Esophagus (tissue), 2 donors: ENCODE results near the gene APC2. TPM values are rescaled to one million over a fixed set of nuclear protein-coding genes. Genes with fewer than 3 reads are reported as not detected.

Source experiments
- H3K27ac ChIP-seq, 2 donors: one replicate each; pipeline ENCODE4 v1.5.1; 2013; ENCODE audit warnings: low read depth in 2 of 2, mild to moderate bottlenecking in 2 of 2, inconsistent platforms in 1 of 2, low read length in 1 of 2, moderate library complexity in 1 of 2
- H3K27me3 ChIP-seq, 2 donors: one replicate each; pipeline ENCODE4 v1.6.1; 2013; ENCODE audit warnings: low read length in 2 of 2, control low read depth in 1 of 2, mild to moderate bottlenecking in 1 of 2; ENCODE audit not compliant: insufficient read depth in 2 of 2, control insufficient read depth in 1 of 2
- H3K36me3 ChIP-seq, 2 donors: one replicate each; pipeline ENCODE4 v1.6.1; 2013; ENCODE audit warnings: low read length in 1 of 2; ENCODE audit not compliant: control insufficient read depth in 2 of 2, insufficient read depth in 2 of 2
- H3K4me1 ChIP-seq, 2 donors: one replicate each; pipeline ENCODE4 v1.6.1; 2013; ENCODE audit warnings: low read length in 1 of 2; ENCODE audit not compliant: control insufficient read depth in 2 of 2, insufficient read depth in 2 of 2
- H3K4me3 ChIP-seq, 2 donors: one replicate each; pipeline ENCODE4 v1.5.1; 2013; ENCODE audit warnings: low read length in 2 of 2, mild to moderate bottlenecking in 2 of 2, low read depth in 1 of 2, moderate library complexity in 1 of 2
- H3K9me3 ChIP-seq, 2 donors: one replicate each; pipeline ENCODE4 v1.6.1; 2013; ENCODE audit warnings: mild to moderate bottlenecking in 2 of 2, low read depth in 1 of 2, low read length in 1 of 2, moderate library complexity in 1 of 2; ENCODE audit not compliant: control insufficient read depth in 2 of 2, insufficient read depth in 1 of 2
- WGBS, 2 donors: extraction: QIAGEN DNeasy Blood & Tissue Kit; methylation state at CpG; one replicate each; pipeline ENCODE4 v1.1.7; 2013; 5-methylcytosine and 5-hydroxymethylcytosine counted together
- polyA plus RNA-seq, 2 donors: library from polyadenylated mRNA; stranded (reverse); fragments of 200-250 nt; gene quantifications; one replicate each; pipeline ENCODE4 v1.2.3, GENCODE V29; 2013
- donor health status: healthy with polysubstance abuse.
- donor health status: Bipolar disorder and iron deficiency.

The APC2 gene
- polyA plus RNA-seq, 2 donors, result 0.02 to 0.10 TPM

DNA sequence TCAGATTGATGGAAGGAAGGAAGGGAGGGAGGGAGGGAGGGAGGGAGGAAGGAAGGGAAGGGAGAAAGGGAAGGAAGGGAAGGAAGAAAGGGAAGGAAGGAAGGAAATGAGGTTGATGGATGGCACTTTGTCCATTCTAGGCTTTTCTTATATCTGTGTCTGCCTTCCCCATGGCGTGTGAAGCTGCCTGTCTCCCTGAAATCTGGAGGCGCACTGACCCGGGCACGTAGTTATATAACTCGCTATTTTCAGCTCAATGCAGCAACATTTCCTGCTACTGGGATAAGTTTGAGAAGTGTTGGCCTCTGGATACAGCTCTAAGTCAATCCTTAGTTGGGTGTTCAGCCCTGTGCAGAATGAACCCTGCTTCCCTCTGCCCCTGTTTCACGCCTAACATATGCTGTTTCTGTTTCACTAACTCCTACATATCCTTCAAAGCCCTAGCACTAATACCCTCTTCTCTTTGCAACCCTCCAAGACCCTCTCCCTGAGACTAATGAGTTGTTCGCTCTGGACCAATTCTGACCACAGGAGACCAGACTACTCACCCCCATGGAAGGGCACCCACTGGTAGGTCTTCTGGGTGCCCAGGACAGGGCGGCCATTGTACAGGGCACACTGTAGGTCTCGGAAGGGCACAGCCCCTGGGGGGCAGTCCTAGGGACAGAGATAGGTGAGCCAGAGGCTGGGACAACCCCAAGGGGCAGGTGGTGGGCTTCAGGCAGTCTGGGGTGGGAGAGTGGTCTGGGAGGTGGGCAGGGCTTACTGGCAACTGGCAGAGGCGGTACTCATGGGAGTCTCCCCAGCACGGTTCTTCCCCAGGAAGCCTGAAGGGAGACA is 59.9 kb downstream of the APC2 start:
- Histone ChIP-seq H3K27me3 (no peaks in the 10 kb centered on the region), H3K27ac (peak overlapping the region; percentile 71 to 79), H3K4me3 (no peak overlapping the region)

DNA sequence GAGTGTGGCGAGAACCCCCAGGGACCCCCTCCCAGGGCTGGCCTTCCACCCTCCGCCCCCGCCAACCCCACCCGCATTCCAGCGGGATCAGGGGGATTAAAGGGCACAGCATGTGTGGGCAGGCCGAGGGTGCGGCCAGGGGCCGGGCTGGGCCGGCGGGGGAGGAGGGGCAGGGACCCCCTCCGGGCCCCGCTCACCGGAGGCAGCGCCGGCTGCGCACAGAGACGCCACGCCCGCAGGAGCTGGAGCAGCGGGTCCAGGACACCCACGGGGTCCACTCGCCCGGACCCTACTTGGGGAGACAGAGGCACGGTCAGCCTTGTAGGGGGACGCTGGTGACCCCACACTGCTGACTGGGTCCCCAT is 60.5 kb downstream of the APC2 start:
- no peaks in the 10 kb centered on the region for H3K36me3 ChIP-seq
- H3K9me3 ChIP-seq, result no peaks in the 10 kb centered on the region
- no peaks in the 10 kb centered on the region for H3K27me3 ChIP-seq
- peak overlapping the region in 1 of 2 donors; percentile 7 for H3K4me3 ChIP-seq
- H3K4me1 ChIP-seq, result peaks cover 5 to 24% of the 10 kb centered on the region in 2 donors
- 19 to 22% methylated on average over 17 to 25 of the region's 25 CpGs for WGBS, 2 donors
- H3K27ac ChIP-seq, result peak overlapping the region; percentile 71 to 79

More for the DNA sequence above, 59.9 kb downstream of the APC2 start:
- Histone ChIP-seq H3K36me3 (no peaks in the 10 kb centered on the region), H3K4me1 (peaks cover 5 to 24% of the 10 kb centered on the region in 2 donors), H3K9me3 (no peaks in the 10 kb centered on the region)
- 39 to 46% methylated on average over 11 of the region's 11 CpGs for WGBS, 2 donors

DNA sequence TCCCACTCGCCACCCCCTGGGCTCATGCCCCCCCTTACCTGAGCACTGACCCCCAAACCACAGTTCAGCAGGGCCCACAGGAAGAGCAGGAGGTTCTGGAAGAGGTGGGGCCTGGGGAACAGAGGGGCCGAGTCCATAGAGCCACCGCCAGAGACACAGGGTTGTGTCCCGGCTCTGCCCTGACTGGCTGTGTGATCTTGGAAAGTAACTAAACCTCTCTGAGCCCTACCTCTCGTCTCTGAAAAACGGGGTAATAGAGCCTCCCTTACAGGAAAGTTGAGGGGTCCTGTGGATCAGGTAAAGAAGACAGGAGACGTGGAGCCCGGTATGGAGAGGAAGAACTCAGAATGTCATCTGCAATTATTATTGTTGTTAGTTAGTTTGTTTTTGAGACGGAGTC is 60.9 kb downstream of the APC2 start:
- 33% methylated on average over 9 of the region's 9 CpGs for whole genome bisulfite sequencing, 2 donors
- Histone ChIP-seq H3K9me3 (no peaks in the 10 kb centered on the region), H3K4me3 (peak overlapping the region in 1 of 2 donors; percentile 7), H3K27me3 (no peaks in the 10 kb centered on the region), H3K36me3 (no peaks in the 10 kb centered on the region), H3K27ac (peak overlapping the region; percentile 59 to 71), H3K4me1 (peaks cover 5 to 24% of the 10 kb centered on the region in 2 donors)

DNA sequence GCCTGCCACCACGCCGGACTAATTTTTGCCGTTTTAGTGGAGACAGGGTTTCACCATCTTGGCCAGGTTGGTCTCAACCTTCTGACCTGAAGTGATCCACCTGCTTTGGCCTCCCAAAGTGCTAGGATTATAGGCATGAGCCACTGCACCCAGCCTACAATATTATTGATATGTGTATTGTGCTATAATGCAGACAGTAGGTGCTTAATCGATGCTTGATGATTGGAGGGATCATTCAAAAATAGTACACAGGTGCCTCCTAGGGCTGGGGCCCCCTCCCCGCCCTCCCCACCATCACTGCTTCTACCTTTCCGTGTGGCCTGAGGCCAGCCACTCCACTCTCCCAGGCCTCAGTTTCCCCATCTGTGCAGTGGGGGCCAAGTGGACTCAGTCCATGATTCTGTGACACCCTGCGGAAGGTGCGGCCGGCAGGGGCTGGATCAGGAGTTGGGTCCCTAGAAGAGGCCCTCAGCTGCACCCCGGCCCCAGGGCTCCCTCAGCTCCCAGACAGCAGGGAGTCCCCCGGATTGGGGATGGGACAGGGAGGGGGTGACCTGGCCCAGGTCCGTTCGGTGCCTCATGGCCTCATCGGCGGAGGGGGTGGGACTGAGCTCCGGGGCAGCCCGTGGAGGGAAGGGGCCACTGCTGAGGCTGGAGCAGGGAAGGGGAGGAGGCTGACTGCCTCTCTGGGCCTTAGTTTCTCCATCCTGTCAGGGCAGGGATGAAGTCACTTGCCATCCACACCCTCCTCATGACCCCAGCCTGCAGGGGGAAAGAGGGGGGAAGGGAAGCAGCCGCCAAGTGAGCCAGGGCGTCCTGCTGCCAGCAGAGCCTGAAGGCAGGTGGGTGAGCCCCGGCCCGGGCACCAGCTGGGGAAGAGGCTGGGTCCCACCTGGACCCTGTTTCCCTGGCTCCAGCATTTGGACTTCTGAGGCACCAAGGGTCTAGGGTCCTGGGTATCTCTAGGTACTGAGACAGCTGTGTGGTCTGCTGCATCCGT is 61.7 kb downstream of the APC2 start:
- H3K27me3 ChIP-seq, result no peaks in the 10 kb centered on the region
- 37 to 50% methylated on average over 22 of the region's 22 CpGs for WGBS, 2 donors
- H3K27ac ChIP-seq, result peak overlapping the region; percentile 3 to 59
- peaks cover 5 to 24% of the 10 kb centered on the region in 2 donors for H3K4me1 ChIP-seq
- H3K36me3 ChIP-seq, result no peaks in the 10 kb centered on the region
- no peaks in the 10 kb centered on the region for H3K9me3 ChIP-seq
- H3K4me3 ChIP-seq, result peak overlapping the region; percentile 34 to 58

DNA sequence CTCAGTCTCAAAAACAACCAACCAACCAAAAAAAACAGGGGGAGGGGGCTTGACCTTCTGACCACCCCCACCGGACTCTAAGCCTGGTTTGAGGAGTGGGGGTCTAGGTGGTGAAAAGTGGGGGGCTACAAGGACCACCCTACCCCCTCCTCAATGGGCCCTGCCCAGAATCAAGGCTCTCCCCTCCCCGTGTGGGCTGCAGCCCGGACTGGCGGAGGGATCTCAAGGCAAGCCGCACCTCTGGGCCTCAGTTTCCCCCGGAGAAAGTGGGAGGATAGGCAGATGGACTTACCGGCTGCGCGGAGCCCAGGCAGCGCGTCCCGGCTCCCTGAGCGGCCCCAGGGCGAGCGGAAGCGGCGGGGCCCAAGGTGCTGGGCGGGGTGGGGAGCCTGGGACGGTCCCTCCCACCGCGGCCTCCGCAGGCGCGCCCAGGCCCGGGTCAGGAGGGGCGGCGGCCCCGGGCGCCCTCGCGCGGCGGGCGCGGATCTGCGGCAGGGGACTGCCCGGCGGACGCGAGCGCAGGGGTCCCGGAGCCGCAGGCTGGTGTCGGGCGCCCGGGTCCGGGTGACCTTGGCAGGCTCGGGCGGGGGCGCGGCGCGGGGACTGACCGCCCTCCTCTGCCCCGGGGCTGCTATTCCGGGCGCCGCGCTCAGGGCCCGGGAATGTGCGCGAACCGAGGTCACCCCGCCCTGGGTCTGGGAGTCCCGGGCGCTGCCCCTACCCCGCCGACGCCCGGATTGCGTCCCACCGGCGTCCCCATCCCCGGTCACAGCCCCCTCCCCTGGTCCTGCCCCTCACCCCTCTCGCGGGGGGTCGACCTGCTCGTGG is 63.0 kb downstream of the APC2 start, which contains the start of gene ADAMTSL5:
ADAMTSL5 (minus strand) TSS at position 349 of the 828 bp plus-strand sequence. CDS start 2,076 bp downstream, outside the sequence.
- Histone ChIP-seq H3K9me3 (no peaks in the 10 kb centered on the region), H3K27ac (peak within 1 kb of the TSS; percentile 69 to 80), H3K4me1 (peaks cover 5 to 19% of the 10 kb centered on the region in 2 donors), H3K27me3 (no peaks in the 10 kb centered on the region), H3K4me3 (peak within 1 kb of the TSS; percentile 50 to 58), H3K36me3 (no peaks in the 10 kb centered on the region)
- 1 to 3% methylated on average over 52 to 78 of the region's 78 CpGs for WGBS, 2 donors

DNA sequence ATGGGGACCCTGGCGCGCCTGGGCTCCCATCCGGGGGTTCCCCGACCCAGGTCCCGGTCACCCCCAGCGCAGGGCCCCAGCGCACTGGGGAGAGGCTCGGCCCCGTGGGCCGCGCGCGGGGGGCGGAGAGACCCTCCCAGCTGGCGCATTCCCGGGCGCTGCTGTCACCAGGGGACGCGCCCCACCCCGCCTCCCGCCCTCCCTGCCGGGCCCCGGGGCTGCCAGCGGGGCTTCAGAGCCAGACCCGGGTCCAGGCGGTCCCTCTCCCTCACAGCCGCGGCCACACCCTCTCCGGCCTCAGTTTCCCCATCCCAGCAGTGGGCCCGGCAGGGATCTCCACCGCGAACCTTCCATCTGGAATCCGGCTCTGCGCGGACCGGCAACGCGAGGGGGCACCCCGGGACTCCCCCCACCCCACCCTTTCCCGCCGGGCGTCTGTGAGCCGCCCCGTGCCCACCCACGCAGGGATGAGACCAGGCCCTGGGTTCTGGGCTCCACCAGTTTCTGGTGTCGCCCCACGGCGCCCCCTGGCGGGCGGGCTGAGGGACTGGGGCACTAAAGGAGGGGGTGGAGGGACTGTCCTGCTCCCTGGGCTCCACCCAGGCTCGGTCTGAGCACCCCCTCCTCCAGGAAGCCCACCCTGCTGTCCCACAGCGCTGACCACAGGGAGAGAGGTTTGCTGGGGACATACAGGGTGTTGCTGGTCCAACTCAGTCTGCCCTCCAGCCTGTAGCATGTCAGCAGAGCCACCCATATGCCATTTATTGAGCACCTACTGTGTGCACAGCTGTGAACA is 63.8 kb downstream of the APC2 start:
- no peaks in the 10 kb centered on the region for H3K27me3 ChIP-seq
- no peaks in the 10 kb centered on the region for H3K36me3 ChIP-seq
- peaks cover 0 to 4% of the 10 kb centered on the region in 2 donors for H3K9me3 ChIP-seq
- WGBS, 2 donors, result 4 to 6% methylated on average over 32 to 52 of the region's 52 CpGs
- H3K27ac ChIP-seq, result peak overlapping the region; percentile 69 to 80
- peak overlapping the region; percentile 50 to 58 for H3K4me3 ChIP-seq
- H3K4me1 ChIP-seq, result peaks cover 5 to 16% of the 10 kb centered on the region in 2 donors

DNA sequence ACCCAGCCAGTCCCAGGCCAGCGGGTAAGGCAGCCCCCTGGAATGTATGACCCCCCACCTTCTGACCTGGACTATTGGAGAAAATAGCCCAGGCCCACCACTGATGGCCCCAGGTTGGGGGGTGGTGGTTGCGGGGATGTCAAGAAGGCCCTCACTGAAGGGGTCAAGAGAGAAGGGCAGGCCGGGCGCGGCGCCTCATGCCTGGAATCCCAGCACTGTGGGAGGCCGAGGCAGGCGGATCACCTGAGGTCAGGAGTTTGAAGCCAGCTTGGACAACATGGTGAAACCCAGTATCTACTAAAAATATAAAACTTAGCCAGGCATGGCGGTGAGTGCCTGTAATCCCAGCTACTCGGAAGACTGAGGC is 64.4 kb downstream of the APC2 start:
- Histone ChIP-seq H3K36me3 (no peaks in the 10 kb centered on the region), H3K27ac (no peak overlapping the region), H3K4me3 (no peak overlapping the region), H3K9me3 (peaks cover 0 to 4% of the 10 kb centered on the region in 2 donors), H3K4me1 (peaks cover 5 to 16% of the 10 kb centered on the region in 2 donors), H3K27me3 (no peaks in the 10 kb centered on the region)
- 49 to 66% methylated on average over 10 of the region's 10 CpGs for WGBS, 2 donors

DNA sequence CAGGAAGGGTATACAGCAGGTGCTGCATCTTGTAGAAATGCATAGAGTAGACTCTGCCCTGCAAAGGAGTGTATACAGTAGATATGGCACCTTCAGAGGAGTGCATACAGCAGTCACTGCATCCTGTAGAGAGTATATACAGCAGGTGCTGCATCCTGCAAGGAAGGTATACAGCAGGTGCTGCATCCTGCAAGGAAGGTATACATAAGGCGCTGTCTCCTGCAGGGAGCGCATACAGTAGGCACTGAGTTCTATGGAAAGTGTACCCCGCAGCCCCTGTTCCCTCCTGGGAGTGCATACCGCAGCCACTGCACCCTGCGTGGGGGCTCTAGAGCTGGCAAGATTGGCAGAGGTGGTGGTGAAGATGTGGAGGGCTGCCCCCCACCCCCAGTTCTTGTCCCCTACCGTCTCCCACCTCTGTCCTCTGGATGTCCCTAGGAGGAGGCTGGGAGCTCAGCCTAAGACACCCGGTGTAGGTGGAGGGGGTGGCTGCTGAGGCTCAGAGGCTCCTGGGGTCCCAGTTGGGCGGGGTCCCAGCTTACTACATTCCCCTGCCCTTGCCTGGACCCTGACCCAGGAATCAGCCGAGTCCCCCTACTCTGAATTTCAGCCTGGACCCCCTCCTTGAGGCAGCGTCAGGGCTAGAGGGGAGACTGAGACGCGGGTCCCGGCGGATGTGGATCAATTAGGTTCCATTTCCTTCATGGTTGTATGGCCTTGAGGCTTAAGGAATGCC is 65.2 kb downstream of the APC2 start:
- Histone ChIP-seq H3K9me3 (peaks cover 0 to 4% of the 10 kb centered on the region in 2 donors), H3K4me3 (no peak overlapping the region), H3K27ac (no peak overlapping the region), H3K27me3 (no peaks in the 10 kb centered on the region), H3K4me1 (peaks cover 5 to 10% of the 10 kb centered on the region in 2 donors), H3K36me3 (no peaks in the 10 kb centered on the region)
- WGBS, 2 donors, result 66 to 71% methylated on average over 14 of the region's 14 CpGs
